ENCODE measurements around the gene MEN1. TPM values are rescaled to one million over a fixed set of nuclear protein-coding genes. Genes with fewer than 3 reads are reported as not detected.

Gene MEN1
- total RNA-seq, 2 experiments from 2014 or later, result 16.4 to 17.7 TPM

DNA sequence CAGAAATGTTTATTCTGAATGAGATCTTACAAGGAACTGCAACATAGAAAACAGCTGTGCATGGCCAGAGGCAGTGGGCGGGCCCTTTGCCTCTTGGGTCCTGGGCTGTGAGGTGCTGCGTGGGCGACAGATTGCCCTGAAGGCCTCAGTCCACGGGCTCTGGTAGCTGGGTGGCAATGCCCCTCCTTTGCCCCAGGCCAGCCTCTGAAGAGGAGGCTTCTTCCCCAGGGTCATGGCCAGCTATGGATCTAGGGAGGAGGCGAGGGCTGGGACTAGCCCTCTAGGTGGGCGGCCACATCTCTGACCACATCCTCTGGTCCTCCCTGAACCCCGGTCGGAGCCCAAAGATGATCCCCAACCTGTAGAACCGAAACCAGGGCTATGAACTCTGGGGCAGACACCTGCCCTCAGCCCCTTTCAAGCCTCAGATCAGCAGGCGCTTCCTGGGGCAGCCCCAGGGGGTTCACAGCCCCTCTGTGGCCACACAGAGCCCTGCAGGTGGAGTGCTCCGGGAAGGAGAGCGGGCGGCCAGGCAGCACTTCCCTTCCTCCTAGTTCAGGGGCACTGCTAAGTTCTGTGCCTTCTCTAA lies 40.7 kb upstream of the MEN1 start:
- H3K9me3 Mint-ChIP-seq, result no peaks in the 10 kb centered on the region
- ChIA-PET POLR2A (interaction anchor here (0.6 to 27.2 kb wide), 7 partner anchors 13 to 245 kb away, joined by 3 to 767 read pairs (median 3); partner anchors contain the start of genes EHD1, SF1 and VPS51), CTCF (interaction anchor here (1.5 to 12.7 kb wide), 5 partner anchors 10 to 36 kb away, joined by 4 to 136 read pairs (median 8); partner anchors contain the start of gene EHD1)
- H3K36me3 ChIP-seq (ENCODE audit: insufficient read depth, low read length), result peaks cover 40% of the 10 kb centered on the region
- H3K27me3 ChIP-seq (ENCODE audit: control insufficient read depth in 1 of 2, insufficient read depth in 2 of 2, low read length in 2 of 2), result no peaks in the 10 kb centered on the region
- H3K4me1 ChIP-seq (ENCODE audit: insufficient read depth, low read length), result peaks cover 95% of the 10 kb centered on the region
- peak; percentile 32 for ATAC-seq (ENCODE audit: poor library complexity)
- peak in 6 of 14 experiments; percentile 38 to 86 (median 64) for DNase-seq
- peak overlapping the region; percentile 76 to 81 for H3K27ac ChIP-seq (ENCODE audit: low read depth in 1 of 2, low read length in 2 of 2)
- H3K36me3 Mint-ChIP-seq (ENCODE audit: low read depth), result peaks cover 50% of the 10 kb centered on the region
- no peak overlapping the region for H3K4me3 ChIP-seq (ENCODE audit: low read length)
- H3K27me3 Mint-ChIP-seq, result no peaks in the 10 kb centered on the region
- intact Hi-C loops (cut with DNase I, micrococcal nuclease), result loop anchor here in 1 of 2 experiments (1.0 kb wide), 1 partner anchor 8 kb away; no protein-coding TSS in a partner anchor
- H3K4me3 Mint-ChIP-seq, result peak overlapping the region; percentile 9
- peak overlapping the region; percentile 81 for H3K27ac Mint-ChIP-seq
- H3K9me3 ChIP-seq (ENCODE audit: control insufficient read depth in 1 of 2, insufficient read depth in 1 of 2, low read length in 2 of 2), result no peaks in the 10 kb centered on the region
- TF ChIP-seq, protein P1, sequence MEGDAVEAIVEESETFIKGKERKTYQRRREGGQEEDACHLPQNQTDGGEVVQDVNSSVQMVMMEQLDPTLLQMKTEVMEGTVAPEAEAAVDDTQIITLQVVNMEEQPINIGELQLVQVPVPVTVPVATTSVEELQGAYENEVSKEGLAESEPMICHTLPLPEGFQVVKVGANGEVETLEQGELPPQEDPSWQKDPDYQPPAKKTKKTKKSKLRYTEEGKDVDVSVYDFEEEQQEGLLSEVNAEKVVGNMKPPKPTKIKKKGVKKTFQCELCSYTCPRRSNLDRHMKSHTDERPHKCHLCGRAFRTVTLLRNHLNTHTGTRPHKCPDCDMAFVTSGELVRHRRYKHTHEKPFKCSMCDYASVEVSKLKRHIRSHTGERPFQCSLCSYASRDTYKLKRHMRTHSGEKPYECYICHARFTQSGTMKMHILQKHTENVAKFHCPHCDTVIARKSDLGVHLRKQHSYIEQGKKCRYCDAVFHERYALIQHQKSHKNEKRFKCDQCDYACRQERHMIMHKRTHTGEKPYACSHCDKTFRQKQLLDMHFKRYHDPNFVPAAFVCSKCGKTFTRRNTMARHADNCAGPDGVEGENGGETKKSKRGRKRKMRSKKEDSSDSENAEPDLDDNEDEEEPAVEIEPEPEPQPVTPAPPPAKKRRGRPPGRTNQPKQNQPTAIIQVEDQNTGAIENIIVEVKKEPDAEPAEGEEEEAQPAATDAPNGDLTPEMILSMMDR (IDR thresholded peaks at IDR 0.05), result no peak
- peaks cover 87% of the 10 kb centered on the region for H3K4me1 Mint-ChIP-seq (ENCODE audit: low read depth)

DNA sequence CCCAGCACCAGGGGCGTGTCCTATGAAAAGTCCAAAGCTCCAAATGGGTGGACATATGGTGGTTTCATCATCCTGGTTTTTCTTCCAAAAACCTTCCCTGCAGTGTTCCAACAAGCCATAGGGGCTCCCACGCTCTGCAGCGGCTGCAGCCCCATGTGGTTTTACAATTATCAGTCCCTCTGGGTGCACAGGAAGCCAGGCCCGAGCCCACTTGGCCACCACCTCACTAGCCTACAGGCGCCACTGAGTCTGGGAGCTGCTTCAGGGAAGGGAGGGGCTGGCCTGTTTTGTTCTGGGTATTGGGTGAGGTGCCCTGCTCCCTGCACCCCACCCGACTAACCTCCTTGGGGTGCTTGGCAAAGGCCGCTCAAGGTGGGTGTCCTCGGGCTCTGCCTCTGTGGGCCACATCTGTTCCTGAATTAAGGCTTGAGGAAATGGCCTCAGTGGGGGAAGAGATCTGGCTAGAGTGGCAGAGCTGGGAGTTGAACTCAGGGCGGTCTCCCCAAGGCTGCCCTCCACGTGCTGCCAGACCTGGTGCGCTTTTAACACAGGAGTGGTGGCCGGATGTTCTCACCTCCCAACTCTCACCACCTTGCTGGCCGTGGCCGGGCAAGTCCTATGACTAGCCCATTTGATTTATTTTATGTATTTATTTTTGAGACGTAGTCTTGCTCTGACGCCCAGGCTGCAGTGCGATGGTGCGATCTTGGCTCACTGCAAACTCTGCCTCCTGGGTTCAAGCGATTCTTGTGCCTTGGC lies 39.4 kb upstream of the MEN1 start:
- DNase-seq, result peak in 1 of 14 experiments; percentile 17
- Histone ChIP-seq H3K9me3 (ENCODE audit: control insufficient read depth in 1 of 2, insufficient read depth in 1 of 2, low read length in 2 of 2) (no peaks in the 10 kb centered on the region), H3K27ac (ENCODE audit: low read depth in 1 of 2, low read length in 2 of 2) (peak overlapping the region in 1 of 2 donors; percentile 31), H3K27me3 (ENCODE audit: control insufficient read depth in 1 of 2, insufficient read depth in 2 of 2, low read length in 2 of 2) (no peaks in the 10 kb centered on the region), H3K36me3 (ENCODE audit: insufficient read depth, low read length) (peaks cover 27% of the 10 kb centered on the region), H3K4me1 (ENCODE audit: insufficient read depth, low read length) (peaks cover 88% of the 10 kb centered on the region), H3K4me3 (ENCODE audit: low read length) (no peak overlapping the region)
- H3K9me3 Mint-ChIP-seq, result no peaks in the 10 kb centered on the region
- H3K36me3 Mint-ChIP-seq (ENCODE audit: low read depth), result peaks cover 37% of the 10 kb centered on the region
- ChIA-PET POLR2A (interaction anchor here (0.9 to 27.2 kb wide), 9 partner anchors 14 to 272 kb away, joined by 3 to 767 read pairs (median 8); partner anchors contain the start of genes EHD1, FAU, MRPL49 and RASGRP2), CTCF (interaction anchor here (1.3 to 12.7 kb wide), 8 partner anchors 10 to 164 kb away, joined by 4 to 136 read pairs (median 7); partner anchors contain the start of genes ARL2 and EHD1)
- H3K4me1 Mint-ChIP-seq (ENCODE audit: low read depth), result peaks cover 79% of the 10 kb centered on the region
- H3K27ac Mint-ChIP-seq, result peak overlapping the region; percentile 81
- H3K27me3 Mint-ChIP-seq, result no peaks in the 10 kb centered on the region
- TF ChIP-seq, protein P1 (IDR thresholded peaks at IDR 0.05), result no peak
- ATAC-seq (ENCODE audit: poor library complexity), result no peak
- H3K4me3 Mint-ChIP-seq, result no peak overlapping the region
- intact Hi-C loops (cut with DNase I, micrococcal nuclease), result loop anchor here (5.0 to 10.0 kb wide), 2 partner anchors 235 to 268 kb away; partner anchors contain the start of genes CDCA5 (in 1 of the 2), ZFPL1 (in 1 of the 2) and ZNHIT2 (in 1 of the 2)

All from CD4-positive, alpha-beta T cell (primary cell).